ENCODE measurements around the gene MPG.

Gene MPG

DNA sequence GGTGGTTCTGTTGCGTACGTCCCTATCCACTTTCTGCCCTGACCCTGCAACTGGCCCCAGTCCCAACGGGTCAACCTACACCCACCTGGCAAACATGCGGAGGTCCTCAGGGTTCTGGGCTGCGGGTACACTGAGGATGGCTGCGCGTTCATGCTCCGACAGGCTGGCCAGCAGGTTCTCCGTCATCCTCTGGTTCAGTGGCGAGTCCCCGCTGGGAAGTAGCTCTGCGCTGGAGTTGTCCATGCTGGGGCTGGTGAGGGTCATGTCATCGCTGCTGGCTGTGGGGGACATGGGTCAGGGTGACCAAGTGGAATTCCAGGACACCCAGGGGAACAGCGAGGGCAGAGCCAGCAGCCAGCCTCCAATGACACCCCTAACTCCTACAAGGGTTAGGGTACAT is 10.6 kb downstream of the MPG start:
- no peak overlapping the region for H3K4me3 ChIP-seq (ENCODE audit: low read depth, low read length)
- DNase-seq (ENCODE audit: low read depth): no peak
- TF ChIP-seq, protein P1, sequence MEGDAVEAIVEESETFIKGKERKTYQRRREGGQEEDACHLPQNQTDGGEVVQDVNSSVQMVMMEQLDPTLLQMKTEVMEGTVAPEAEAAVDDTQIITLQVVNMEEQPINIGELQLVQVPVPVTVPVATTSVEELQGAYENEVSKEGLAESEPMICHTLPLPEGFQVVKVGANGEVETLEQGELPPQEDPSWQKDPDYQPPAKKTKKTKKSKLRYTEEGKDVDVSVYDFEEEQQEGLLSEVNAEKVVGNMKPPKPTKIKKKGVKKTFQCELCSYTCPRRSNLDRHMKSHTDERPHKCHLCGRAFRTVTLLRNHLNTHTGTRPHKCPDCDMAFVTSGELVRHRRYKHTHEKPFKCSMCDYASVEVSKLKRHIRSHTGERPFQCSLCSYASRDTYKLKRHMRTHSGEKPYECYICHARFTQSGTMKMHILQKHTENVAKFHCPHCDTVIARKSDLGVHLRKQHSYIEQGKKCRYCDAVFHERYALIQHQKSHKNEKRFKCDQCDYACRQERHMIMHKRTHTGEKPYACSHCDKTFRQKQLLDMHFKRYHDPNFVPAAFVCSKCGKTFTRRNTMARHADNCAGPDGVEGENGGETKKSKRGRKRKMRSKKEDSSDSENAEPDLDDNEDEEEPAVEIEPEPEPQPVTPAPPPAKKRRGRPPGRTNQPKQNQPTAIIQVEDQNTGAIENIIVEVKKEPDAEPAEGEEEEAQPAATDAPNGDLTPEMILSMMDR (IDR thresholded peaks at IDR 0.05; ENCODE audit: insufficient read depth, low read depth, low read length, missing control alignments): no peak

DNA sequence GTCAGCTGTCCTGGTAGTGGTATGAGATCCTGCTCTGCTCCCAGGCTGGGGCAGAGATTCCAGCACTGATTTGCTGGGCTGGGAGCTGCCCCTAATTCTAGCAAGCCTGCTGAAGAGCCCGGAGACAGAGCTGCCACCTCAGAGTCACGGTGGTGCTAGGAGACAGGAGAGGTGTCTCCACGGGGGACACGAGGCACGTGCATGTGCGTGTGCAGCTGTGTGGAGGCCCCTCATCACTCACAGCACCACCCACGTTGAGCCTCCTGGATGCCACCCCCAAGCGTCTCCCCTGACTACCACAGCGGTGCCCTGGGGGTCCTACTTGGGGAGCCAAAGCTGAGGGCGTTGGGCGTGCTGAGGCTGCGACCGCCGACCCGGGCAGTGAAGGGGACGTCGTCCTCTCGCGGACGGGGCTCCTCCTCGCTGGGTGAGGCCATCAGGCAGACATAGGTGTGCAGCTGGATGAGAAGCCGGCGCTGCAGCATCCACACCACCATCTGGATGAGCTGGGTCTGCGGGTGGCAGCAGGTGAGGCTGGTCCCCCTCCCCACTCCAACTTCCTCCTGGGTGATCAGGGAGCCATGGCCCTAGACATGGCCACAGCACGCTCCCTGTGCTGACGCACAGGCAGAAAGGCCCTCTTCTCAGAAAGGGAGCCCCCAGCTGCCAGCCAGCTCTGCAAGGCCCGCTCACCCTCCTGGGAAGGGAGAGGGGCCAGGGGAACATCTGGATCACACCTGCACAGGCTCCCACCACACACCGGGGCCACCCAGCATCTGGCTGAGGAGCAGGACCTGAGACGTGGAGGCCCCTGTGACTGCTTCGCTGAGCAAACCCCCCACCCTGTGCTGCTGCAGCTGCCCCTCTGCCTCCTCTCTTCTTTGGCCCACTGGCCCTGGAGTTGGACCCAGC is 11.6 kb downstream of the MPG start:
- no peak overlapping the region for H3K4me3 ChIP-seq (ENCODE audit: low read depth, low read length)
- no peak for DNase-seq (ENCODE audit: low read depth)
- TF ChIP-seq, protein P1 (IDR thresholded peaks at IDR 0.05; ENCODE audit: insufficient read depth, low read depth, low read length, missing control alignments): no peak

DNA sequence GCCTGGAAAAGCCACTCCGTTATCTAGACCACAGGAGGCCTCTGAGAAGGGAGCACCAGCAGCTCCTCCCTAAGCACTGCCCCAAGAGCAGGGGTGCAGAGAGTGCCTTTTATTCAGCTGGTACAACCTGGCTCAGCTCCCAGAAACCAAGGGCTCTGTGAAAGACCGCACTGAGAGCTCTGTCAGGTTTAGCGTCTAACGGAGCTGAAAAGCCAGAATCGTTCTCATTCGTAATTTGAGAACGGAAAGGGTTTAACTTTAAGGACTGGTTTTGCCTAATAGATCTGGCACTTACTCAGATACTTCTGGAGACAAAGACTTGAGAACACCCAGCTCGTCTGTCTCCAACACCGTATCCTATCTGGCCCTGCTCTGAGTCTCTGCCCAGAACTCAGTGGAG is 13.5 kb downstream of the MPG start:
- no peak overlapping the region for H3K4me3 ChIP-seq (ENCODE audit: low read depth, low read length)
- TF ChIP-seq, protein P1 (IDR thresholded peaks at IDR 0.05; ENCODE audit: insufficient read depth, low read depth, low read length, missing control alignments): no peak
- no peak for DNase-seq (ENCODE audit: low read depth)

DNA sequence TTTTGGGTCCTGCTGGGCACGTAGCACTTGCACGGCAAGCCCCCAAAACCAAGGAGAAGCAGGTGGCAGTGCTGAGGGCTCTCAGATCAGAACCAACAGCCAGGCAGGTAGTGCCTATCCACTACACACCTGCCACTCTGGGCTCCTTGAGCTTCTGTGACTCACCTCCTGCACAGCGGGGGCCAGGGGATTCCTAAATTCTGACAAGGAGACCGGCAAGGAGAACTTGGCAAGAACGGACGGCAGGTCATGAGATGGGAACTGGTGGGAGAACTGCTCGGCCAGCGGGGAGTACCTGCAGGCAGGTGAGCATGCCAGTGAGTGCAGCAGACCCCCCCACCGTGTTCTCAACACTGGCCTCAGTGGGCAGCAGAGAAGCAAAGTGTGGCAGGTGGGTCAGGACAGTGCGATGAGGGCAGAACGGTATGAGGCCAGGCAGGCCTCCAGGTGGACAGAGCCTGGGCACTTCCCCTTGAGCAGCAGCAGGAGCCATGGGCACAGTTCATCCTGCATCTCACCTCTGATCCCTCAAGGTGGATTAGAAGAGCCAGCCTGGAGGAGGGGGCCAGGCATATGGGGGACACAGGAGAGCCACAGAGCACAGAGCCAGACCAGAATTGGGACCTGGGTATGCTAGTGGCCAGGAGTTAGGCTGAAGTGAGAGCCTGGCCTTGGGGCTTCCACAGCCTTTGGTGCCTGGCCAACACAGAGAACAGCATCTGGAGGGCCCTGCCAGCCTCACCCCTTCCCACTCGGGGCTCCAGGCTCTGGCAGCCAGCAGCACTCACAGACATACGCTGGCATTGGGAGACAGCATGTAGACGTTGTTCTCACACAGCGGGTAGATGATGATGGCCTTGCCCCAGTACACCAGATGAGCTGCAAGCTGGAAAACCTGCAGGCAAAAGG is 14.7 kb downstream of the MPG start:
- TF ChIP-seq, protein P1 (IDR thresholded peaks at IDR 0.05; ENCODE audit: insufficient read depth, low read depth, low read length, missing control alignments): no peak
- H3K4me3 ChIP-seq (ENCODE audit: low read depth, low read length): no peak overlapping the region
- no peak for DNase-seq (ENCODE audit: low read depth)

DNA sequence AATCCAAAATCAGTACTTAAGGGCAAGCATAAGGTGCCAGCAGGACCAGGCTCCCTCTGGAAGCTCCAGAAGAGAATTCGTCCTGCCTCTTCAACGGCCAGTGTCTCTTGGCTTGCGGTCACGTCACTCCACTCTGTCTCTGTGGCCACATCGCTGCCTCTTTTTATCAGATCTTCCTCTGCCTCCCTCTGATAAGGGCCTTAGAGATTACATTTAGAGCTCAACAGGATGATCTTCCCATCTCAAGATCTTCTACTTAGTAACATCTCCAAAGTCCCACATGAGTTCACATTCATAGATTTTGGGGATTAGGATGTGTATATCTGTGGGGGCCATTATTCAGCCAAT is 16.9 kb downstream of the MPG start:
- no peak overlapping the region for H3K4me3 ChIP-seq (ENCODE audit: low read depth, low read length)
- DNase-seq (ENCODE audit: low read depth): no peak
- TF ChIP-seq, protein P1 (IDR thresholded peaks at IDR 0.05; ENCODE audit: insufficient read depth, low read depth, low read length, missing control alignments): no peak

DNA sequence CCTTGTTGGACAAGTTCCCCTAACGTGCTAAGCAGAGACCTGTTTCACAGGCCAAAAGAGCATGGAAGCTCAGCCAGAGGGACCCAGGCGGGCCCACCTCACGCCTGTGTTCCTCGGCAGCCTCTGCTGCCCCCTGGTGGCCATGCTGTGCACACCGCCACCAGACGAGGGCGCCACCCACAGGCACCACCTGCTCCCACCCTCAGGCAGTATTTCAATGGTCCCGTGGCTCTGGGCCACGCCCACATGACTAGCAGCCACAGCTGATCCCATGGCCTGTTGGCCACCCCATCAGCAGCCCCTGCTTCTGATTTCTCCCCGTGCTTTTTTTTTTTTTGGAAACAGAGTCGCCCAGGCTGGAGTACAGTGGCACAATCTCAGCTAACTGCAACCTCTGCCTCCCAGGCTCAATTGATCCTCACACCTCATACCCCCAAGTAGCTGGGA is 18.9 kb downstream of the MPG start:
- no peak overlapping the region for H3K4me3 ChIP-seq (ENCODE audit: low read depth, low read length)
- DNase-seq (ENCODE audit: low read depth): peak; percentile 91
- TF ChIP-seq, protein P1 (IDR thresholded peaks at IDR 0.05; ENCODE audit: insufficient read depth, low read depth, low read length, missing control alignments): peak; percentile 99
